GM23248 (cell line): ENCODE data around the gene HSF2.

Source experiments
- EZH2 ChIP-seq: fragments of 200-600 bp; sonication (generic); IDR thresholded peaks from 2 replicates; pipeline ENCODE4 v1.6.1; 2018; ENCODE audit warnings: antibody characterized with exemption, mild to moderate bottlenecking; ENCODE audit not compliant: insufficient read depth, poor library complexity, severe bottlenecking
- EZH2phosphoT487 ChIP-seq: fragments of 200-600 bp; sonication (generic); IDR thresholded peaks from 2 replicates; pipeline ENCODE4 v1.6.1; 2018; ENCODE audit warnings: antibody characterized with exemption, moderate library complexity, mild to moderate bottlenecking, low read depth; ENCODE audit not compliant: insufficient read depth

DNA sequence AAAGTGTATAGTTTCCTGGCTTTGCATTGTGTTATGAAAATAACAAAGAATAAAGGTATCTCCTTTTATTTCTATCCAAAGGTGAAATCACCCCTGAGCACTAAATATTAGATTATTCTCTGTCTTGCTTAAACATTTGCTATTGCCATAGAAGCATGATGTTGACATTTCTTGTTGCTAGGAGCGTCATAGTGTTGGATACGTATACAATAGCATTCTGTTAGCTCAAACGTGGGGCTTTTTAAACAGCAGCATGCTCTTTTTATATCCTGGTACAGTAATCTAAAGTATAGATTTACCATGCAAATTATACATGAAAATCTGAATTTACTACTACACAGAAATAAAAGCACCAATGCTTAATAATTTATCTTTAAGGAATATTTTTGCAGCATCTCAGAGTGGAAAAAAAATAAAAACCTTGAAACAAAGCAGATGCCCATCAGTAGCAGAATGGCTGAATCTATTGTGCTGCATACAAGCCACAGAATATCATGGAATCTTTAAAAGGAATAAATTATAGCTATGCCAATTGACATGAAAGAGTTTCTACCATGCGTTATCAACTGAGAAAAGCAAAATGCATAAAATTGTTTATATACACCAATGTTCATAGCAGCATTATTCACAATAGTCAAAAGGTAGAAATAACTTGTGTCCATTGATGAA, 9.6 kb upstream of the HSF2 start:
- TF ChIP-seq EZH2phosphoT487 (no peak), EZH2 (no peak)
